Subcutaneous abdominal adipose tissue (tissue), 5 donors: ENCODE measurements around the gene UBL7.

Experiments used
- H3K27ac ChIP-seq: one replicate; pipeline ENCODE4 v1.7.0; 2013; ENCODE audit warnings: low read depth, mild to moderate bottlenecking, inconsistent platforms, low read length, moderate library complexity
- H3K27me3 ChIP-seq, 5 donors: one replicate each; pipeline ENCODE4 v1.7.0; 2013; ENCODE audit warnings: low read length in 5 of 5, inconsistent platforms in 1 of 5; ENCODE audit not compliant: control insufficient read depth in 5 of 5, insufficient read depth in 4 of 5
- H3K36me3 ChIP-seq, 5 donors: one replicate each; pipeline ENCODE4 v1.7.0; 2013; ENCODE audit warnings: low read length in 5 of 5; ENCODE audit not compliant: control insufficient read depth in 5 of 5, insufficient read depth in 5 of 5
- H3K4me1 ChIP-seq, 5 donors: one replicate each; pipeline ENCODE4 v1.7.0; 2013; ENCODE audit warnings: low read length in 5 of 5, mild to moderate bottlenecking in 3 of 5, moderate library complexity in 1 of 5; ENCODE audit not compliant: control insufficient read depth in 5 of 5, insufficient read depth in 5 of 5
- H3K4me3 ChIP-seq, 5 donors: one replicate each; pipeline ENCODE4 v1.7.0; 2013; ENCODE audit warnings: low read length in 5 of 5, low read depth in 1 of 5
- H3K9ac ChIP-seq, 5 donors: one replicate each; pipeline ENCODE4 v1.7.0; 2013; ENCODE audit warnings: low read length in 5 of 5, mild to moderate bottlenecking in 4 of 5, moderate library complexity in 3 of 5
- H3K9me3 ChIP-seq, 5 donors: one replicate each; pipeline ENCODE4 v1.7.0; 2013; ENCODE audit warnings: low read length in 5 of 5; ENCODE audit not compliant: control insufficient read depth in 5 of 5
- donor health status: healthy.
- donor health status: healthy.
- donor health status: healthy.
- donor health status: healthy.
- donor health status: healthy.

Gene UBL7

DNA sequence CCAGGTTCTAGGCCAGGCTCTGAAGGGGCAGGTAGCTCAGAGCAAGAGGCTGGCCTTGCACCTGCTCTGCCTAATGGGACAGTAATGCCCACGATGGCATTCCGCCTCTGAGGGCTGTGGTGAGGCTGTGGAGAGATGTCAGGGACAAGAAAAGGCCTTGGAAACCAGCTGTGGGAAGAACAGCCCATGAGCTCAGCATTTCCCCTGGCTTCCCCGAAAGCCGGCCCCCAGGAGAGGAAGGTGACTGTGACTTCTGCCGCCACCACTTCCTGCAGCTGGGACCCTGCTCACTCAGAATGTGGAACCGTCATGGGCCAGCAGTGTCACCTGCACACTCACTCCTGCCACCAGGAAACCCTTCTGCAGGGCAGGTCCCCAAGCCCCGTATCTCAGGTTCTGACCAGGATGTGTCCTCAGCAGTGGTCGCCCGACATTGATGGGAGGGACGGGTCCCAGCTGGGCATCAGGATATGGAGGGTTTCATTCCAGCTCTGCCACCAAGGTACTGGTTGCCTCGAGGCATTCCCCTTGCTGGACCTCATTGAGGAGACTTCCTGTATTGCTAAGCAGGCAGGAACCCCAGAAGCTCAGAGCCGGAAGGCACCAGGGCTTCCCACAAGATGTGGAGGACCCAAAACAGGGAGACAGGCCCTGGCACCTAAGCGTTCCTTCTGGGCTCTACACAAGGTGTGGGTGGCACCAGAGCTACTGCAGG lies 57.9 kb downstream of the UBL7 start:
- H3K36me3 ChIP-seq = no peaks in the 10 kb centered on the region
- no peak overlapping the region for H3K4me3 ChIP-seq
- no peaks in the 10 kb centered on the region for H3K9me3 ChIP-seq
- H3K9ac ChIP-seq = no peak overlapping the region
- no peak overlapping the region for H3K27ac ChIP-seq
- peaks cover 0 to 20% (median 11%) of the 10 kb centered on the region in 5 donors for H3K4me1 ChIP-seq
- H3K27me3 ChIP-seq = peaks cover under 1 to 24% (median 3%) of the 10 kb centered on the region in 5 donors

DNA sequence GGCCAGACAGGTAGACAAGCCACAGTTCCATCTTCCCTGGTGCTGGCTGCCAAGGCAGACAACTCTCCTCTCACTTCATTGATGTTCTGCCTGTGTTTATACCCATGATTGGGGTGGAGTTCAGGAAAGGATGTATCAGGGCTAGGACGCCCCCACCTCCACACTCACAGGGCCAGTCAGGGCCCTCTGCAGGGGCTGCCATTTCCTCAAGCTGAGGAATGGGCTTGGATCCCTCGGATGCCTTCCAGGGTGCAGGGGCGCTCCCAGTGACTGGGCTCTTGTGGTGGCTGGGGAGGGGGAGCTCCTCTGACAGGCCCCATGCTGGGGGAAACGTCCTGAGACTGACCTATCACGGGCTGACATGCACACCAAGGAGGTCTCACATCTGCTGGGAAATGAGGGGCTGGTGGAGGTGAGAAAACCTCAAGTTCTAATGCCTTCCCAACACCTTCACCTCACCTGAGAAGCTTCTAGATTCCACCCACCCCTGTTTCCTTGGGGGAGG lies 58.6 kb downstream of the UBL7 start:
- no peak overlapping the region for H3K27ac ChIP-seq
- H3K27me3 ChIP-seq = peaks cover 0 to 24% (median 3%) of the 10 kb centered on the region in 5 donors
- H3K4me1 ChIP-seq = peaks cover 0 to 20% (median 11%) of the 10 kb centered on the region in 5 donors
- H3K9ac ChIP-seq = no peak overlapping the region
- no peaks in the 10 kb centered on the region for H3K36me3 ChIP-seq
- no peak overlapping the region for H3K4me3 ChIP-seq
- H3K9me3 ChIP-seq = no peaks in the 10 kb centered on the region

DNA sequence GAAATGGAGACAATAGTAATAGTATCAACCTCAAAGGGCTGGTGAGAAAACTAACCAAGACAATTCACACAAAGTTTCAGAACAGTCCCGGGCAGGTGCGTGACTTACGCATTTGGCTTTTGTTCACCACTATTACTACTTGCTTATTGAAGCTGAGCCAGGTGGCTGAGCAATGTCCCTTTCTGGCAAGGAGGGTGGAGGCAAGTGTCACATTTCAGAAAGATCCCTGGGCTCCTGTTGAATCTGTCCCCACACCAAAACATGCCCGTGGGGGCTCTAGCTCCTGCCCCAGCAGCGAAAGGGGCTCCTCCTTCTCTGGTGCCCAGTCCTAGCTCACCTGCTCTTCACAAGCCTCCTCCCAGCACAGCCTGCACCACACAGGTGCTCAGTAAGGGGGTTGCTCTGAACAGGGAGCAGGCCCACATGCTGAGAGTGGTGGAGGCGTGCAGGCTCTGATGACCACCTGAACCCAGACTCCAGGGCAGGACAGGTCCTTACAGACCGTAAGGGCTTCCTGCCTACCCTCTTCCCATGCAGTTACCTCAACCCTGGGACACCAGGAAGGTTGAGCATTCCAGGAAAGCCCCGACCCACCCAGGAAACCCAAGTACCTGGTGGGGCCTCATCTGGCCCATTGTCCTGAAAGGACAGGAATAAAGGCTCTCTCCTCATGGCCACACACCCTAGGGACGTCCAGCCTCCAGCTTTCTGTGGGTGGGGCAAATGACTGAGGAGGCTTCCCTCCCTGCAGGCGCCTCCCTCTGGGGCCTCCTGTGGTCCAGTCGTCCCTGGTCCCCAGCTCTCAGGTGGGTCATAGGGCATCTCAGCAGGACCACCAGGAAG lies 59.8 kb downstream of the UBL7 start:
- Histone ChIP-seq H3K4me3 (no peak overlapping the region), H3K27me3 (peaks cover 0 to 26% (median 3%) of the 10 kb centered on the region in 5 donors), H3K9ac (no peak overlapping the region), H3K27ac (no peak overlapping the region), H3K36me3 (no peaks in the 10 kb centered on the region), H3K4me1 (peaks cover 0 to 20% (median 11%) of the 10 kb centered on the region in 5 donors), H3K9me3 (no peaks in the 10 kb centered on the region)

DNA sequence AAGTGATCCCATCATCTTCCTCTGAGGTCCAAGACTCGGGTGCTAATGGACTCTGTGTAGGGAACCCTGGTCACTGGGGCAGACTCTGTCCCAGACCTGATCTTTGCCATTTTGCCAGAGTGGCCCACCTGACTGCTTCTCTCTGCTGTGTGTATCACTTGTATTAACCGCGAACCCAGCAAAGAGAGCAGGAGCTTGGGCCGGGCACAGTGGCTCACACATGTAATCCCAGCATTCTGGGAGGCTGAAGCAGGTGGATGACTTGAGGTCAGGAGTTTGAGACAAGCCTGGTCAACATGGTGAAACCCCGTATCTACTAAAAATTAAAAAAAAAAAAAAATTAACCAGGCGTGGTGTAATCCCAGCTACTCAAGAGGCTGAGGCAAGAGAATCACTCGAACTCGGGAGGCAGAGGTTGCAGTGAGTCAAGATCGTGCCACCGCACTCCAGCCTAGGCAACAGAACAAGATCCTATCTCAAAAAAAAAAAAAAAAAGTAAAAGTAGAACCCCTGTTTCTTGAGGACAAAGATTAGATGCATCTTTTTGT lies 60.6 kb downstream of the UBL7 start:
- no peaks in the 10 kb centered on the region for H3K9me3 ChIP-seq
- no peak overlapping the region for H3K9ac ChIP-seq
- no peaks in the 10 kb centered on the region for H3K36me3 ChIP-seq
- H3K27me3 ChIP-seq = peaks cover 0 to 26% (median 3%) of the 10 kb centered on the region in 5 donors
- no peak overlapping the region for H3K27ac ChIP-seq
- H3K4me3 ChIP-seq = no peak overlapping the region
- peaks cover 0 to 20% (median 11%) of the 10 kb centered on the region in 5 donors for H3K4me1 ChIP-seq

DNA sequence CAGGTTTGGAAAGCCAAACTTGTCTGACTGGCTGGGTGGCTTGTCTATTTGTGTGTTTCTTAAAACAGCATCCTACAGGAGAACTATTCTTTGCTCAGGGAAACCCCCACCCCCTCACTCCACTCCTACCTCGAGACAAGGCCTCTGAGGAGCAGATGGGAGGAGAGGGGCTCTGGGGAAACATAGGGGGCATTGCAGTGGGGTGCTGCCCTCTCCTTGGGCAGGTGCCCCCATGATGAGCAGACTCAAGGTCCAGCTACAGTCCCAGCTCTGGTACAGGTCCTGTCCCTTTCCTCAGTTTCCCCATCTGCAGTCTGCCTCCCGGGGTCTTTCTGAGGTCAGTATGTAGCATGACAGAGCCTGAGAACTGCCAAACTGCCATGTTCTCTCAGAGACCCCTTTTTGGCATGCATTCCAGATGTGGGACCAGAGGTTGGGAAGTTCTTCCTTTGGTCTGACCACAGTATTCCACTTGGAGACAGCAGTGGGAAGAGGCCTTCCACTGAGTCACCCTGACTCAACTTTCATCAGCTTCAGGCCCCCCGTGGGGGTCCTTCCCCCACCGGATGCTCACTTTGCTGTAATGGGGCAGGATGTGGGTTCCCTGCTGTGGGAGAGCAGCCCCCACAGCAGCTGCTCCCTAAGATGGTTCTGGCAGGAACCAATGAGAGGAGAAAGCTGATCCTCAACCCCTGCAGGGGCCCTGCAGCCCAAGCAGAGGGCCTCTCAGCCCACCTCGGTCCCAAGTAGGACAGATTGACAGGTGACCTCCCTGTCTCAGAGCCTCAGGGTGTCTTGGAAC lies 61.2 kb downstream of the UBL7 start:
- H3K9me3 ChIP-seq = no peaks in the 10 kb centered on the region
- H3K36me3 ChIP-seq = no peaks in the 10 kb centered on the region
- H3K4me1 ChIP-seq = peaks cover 0 to 20% (median 11%) of the 10 kb centered on the region in 5 donors
- no peak overlapping the region for H3K4me3 ChIP-seq
- H3K9ac ChIP-seq = no peak overlapping the region
- peaks cover 0 to 26% (median 3%) of the 10 kb centered on the region in 5 donors for H3K27me3 ChIP-seq
- no peak overlapping the region for H3K27ac ChIP-seq

DNA sequence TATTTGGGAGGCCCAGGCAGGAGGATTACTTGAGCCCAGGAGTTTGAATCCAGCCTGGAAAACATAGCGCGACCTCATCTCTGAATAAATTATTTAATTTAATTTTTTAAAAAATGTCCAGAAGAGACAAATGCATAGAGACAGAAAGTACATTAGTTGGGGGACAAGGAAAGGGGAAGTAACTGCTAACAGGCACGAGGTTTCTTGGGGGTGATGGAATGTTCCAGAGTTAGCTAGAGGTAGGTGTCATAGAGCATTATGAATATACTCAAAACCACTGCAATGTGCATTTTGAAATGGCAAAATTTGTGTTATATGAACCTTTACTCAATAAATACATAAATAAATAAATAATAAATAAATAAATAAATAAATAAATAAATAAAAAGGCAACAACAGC lies 61.9 kb downstream of the UBL7 start:
- H3K4me1 ChIP-seq = peaks cover 0 to 20% (median 11%) of the 10 kb centered on the region in 5 donors
- H3K27ac ChIP-seq = no peak overlapping the region

DNA sequence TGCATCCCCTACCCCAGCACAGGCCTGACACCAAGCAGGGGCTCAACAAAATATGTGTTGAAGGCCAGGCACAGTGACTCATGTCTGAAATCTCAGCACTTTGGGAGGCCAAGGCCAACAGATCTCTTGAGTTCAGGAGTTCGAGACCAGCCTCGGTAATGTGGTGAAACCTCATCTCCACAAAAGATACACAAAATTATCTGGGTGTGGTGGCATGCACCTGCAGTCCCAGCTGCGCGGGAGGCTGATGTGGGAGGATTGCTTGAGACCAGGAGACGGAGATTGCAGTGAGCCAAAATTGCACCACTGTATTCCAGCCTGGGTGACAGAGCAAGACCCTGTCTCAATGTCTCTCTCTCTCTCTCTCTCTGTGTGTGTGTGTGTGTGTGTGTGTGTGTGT lies 62.8 kb downstream of the UBL7 start:
- no peaks in the 10 kb centered on the region for H3K9me3 ChIP-seq
- peaks cover 0 to 23% (median 3%) of the 10 kb centered on the region in 5 donors for H3K27me3 ChIP-seq
- no peak overlapping the region for H3K27ac ChIP-seq
- peaks cover 0 to 12% (median 10%) of the 10 kb centered on the region in 5 donors for H3K4me1 ChIP-seq
- peak overlapping the region in 1 of 5 donors; percentile 33 for H3K9ac ChIP-seq
- no peaks in the 10 kb centered on the region for H3K36me3 ChIP-seq
- H3K4me3 ChIP-seq = no peak overlapping the region

More for the DNA sequence above, 61.9 kb downstream of the UBL7 start:
- Histone ChIP-seq H3K27me3 (peaks cover 0 to 26% (median 3%) of the 10 kb centered on the region in 5 donors), H3K9ac (no peak overlapping the region), H3K9me3 (no peaks in the 10 kb centered on the region), H3K36me3 (no peaks in the 10 kb centered on the region), H3K4me3 (no peak overlapping the region)

DNA sequence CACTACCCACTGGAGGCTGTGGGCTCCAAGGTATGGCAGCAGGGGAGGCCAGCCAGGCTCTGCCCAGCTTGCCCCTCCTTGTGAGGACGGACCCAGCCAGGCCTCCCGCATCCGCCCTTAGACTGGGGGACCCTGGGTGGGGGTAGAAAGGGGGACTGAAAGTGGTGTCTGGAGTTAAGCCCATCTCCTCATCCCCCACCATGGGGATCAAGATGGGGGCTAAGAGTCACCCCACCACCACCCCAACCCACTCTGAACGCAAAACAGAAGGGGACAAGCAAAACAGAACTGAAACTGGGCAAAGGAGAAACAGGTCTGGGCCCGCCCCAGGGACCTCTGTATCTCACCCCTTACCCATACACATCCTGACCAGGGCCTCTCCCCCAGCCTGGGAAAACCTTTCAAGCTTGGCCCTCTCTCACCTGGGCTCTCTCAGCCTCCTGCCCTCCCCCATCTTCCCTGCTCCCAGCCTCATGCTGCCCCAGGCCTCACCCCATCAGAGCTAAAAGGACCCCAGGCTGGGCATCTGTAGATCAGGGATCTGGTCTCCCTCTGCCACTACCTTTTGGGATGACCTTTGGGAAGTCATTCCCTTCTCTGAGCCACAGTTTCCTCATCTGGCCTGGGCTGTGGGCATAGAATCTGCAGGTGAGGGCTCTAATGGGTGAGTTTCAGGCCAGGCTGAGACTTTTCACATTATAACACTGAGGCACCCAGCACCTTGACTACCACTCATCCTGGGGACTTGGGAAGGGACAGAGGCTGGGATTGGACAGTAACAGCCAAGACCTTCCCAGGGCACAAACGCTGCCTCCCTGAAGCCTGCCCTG lies 63.5 kb downstream of the UBL7 start:
- Histone ChIP-seq H3K27me3 (peaks cover 0 to 20% (median 3%) of the 10 kb centered on the region in 5 donors), H3K9ac (peak overlapping the region in 1 of 5 donors; percentile 33), H3K4me1 (peaks cover 0 to 5% (median 3%) of the 10 kb centered on the region in 5 donors), H3K27ac (no peak overlapping the region), H3K4me3 (no peak overlapping the region), H3K9me3 (no peaks in the 10 kb centered on the region), H3K36me3 (no peaks in the 10 kb centered on the region)
